ENCODE results near the gene DEPP1.

Gene DEPP1

DNA sequence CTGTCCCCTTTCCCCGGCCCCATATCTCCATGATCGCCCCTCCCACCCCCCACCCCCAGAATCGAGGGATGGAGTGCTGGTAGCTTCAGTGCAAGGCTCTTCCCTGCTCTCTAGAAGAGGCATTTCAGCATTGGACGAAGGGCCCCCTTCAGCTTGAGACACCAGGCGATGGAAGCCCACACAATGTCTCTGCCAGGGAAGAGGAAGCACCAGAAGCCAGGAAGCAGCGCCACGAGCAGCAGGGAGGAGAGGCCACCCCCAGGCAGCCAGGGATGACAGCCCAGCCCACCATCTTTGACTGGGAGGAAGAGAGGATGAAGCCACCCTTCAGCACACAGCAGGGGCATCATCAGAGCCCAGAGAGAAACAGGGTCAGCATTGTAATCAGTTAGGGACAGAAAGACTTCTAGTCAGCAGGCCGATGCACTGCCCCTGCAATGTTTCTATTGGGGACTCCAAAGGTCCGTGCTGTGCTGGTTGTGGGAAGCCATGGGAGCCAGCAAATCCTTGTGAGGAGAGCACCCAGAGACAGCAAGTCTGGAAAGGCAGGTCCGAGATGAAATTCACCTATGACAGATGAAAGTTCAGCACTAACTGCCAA lies 51.8 kb downstream of the DEPP1 start:
- ATAC-seq (ENCODE audit: low read depth) = no peak
- H3K4me3 ChIP-seq (ENCODE audit: severe bottlenecking) = no peak overlapping the region

More for the DNA sequence above, 51.8 kb downstream of the DEPP1 start:
- H3K9me3 ChIP-seq (ENCODE audit: severe bottlenecking) = no peaks in the 10 kb centered on the region
- no peaks in the 10 kb centered on the region for H3K36me3 ChIP-seq (ENCODE audit: low read depth)
- no peaks in the 10 kb centered on the region for H3K27me3 ChIP-seq (ENCODE audit: insufficient read depth, poor library complexity, severe bottlenecking)
- TF ChIP-seq, protein P1, sequence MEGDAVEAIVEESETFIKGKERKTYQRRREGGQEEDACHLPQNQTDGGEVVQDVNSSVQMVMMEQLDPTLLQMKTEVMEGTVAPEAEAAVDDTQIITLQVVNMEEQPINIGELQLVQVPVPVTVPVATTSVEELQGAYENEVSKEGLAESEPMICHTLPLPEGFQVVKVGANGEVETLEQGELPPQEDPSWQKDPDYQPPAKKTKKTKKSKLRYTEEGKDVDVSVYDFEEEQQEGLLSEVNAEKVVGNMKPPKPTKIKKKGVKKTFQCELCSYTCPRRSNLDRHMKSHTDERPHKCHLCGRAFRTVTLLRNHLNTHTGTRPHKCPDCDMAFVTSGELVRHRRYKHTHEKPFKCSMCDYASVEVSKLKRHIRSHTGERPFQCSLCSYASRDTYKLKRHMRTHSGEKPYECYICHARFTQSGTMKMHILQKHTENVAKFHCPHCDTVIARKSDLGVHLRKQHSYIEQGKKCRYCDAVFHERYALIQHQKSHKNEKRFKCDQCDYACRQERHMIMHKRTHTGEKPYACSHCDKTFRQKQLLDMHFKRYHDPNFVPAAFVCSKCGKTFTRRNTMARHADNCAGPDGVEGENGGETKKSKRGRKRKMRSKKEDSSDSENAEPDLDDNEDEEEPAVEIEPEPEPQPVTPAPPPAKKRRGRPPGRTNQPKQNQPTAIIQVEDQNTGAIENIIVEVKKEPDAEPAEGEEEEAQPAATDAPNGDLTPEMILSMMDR (IDR thresholded peaks at IDR 0.05; ENCODE audit: poor library complexity, severe bottlenecking) = no peak
- H3K4me1 ChIP-seq (ENCODE audit: insufficient read depth, poor library complexity, severe bottlenecking) = no peaks in the 10 kb centered on the region
- DNase-seq (ENCODE audit: low spot score) = no peak
- no peak overlapping the region for H3K27ac ChIP-seq (ENCODE audit: poor library complexity, severe bottlenecking)
